Parathyroid adenoma (tissue), 2 donors: ENCODE data around the gene TOMM34.

Experiments used
- H2AFZ ChIP-seq: fragments of 300-600 bp; sonication (generic); one replicate; pipeline ENCODE4 v1.7.0; 2017; ENCODE audit warnings: antibody characterized with exemption, mild to moderate bottlenecking
- H3K27ac ChIP-seq: fragments of 300-600 bp; sonication (generic); one replicate; pipeline ENCODE4 v1.7.0; 2017
- H3K27me3 ChIP-seq: fragments of 300-600 bp; sonication (generic); one replicate; pipeline ENCODE4 v1.7.0; 2017; ENCODE audit warnings: low read length; ENCODE audit not compliant: control insufficient read depth, insufficient read depth
- H3K36me3 ChIP-seq: fragments of 300-600 bp; sonication (generic); one replicate; pipeline ENCODE4 v1.7.0; 2017; ENCODE audit warnings: low read length; ENCODE audit not compliant: control insufficient read depth, insufficient read depth
- H3K4me1 ChIP-seq: fragments of 300-600 bp; sonication (generic); one replicate; pipeline ENCODE4 v1.7.0; 2017; ENCODE audit warnings: control low read depth
- H3K4me2 ChIP-seq: fragments of 300-600 bp; sonication (generic); one replicate; pipeline ENCODE4 v1.7.0; 2017; ENCODE audit warnings: low read length
- H3K4me3 ChIP-seq: fragments of 300-600 bp; sonication (generic); one replicate; pipeline ENCODE4 v1.7.0; 2017; ENCODE audit warnings: low read depth, low read length
- H3K79me2 ChIP-seq: fragments of 300-600 bp; sonication (generic); one replicate; pipeline ENCODE4 v1.7.0; 2017; ENCODE audit warnings: control low read depth
- H3K9ac ChIP-seq: fragments of 300-600 bp; sonication (generic); one replicate; pipeline ENCODE4 v1.7.0; 2017; ENCODE audit warnings: mild to moderate bottlenecking
- H3K9me3 ChIP-seq: fragments of 300-600 bp; sonication (generic); one replicate; pipeline ENCODE4 v1.7.0; 2017; ENCODE audit warnings: low read length; ENCODE audit not compliant: control insufficient read depth
- CTCF ChIP-seq: fragments of 300-600 bp; sonication (generic); IDR thresholded peaks from one replicate; pipeline ENCODE4 v1.7.0; 2017; ENCODE audit warnings: antibody characterized with exemption, mild to moderate bottlenecking
- donor health status: primary hyperparathyroidism.

TOMM34 gene

GRCh38 chr20:44911264-44911921, 48.8 kb downstream of the TOMM34 start:
- Histone ChIP-seq H3K4me3 (no peak overlapping the region), H3K36me3 (no peaks in the 10 kb centered on the region), H3K4me1 (no peaks in the 10 kb centered on the region), H3K9ac (no peak overlapping the region), H3K9me3 (no peaks in the 10 kb centered on the region), H3K27me3 (no peaks in the 10 kb centered on the region), H3K4me2 (no peak overlapping the region), H2AFZ (peak overlapping the region; percentile 52), H3K79me2 (no peaks in the 10 kb centered on the region), H3K27ac (no peak overlapping the region)
- TF ChIP-seq CTCF, result peak; percentile 50

- H3K9ac ChIP-seq, result no peak overlapping the region
- TF ChIP-seq CTCF, result no peak
- H3K27ac ChIP-seq, result no peak overlapping the region
Observed at GRCh38 chr20:44910690-44911262, 49.4 kb downstream of the TOMM34 start.

GRCh38 chr20:44909872-44910689, 50.1 kb downstream of the TOMM34 start, which contains the start of gene PABPC1L:
PABPC1L (plus strand) TSS chr20:44910060; CDS start chr20:44910144, 84 bp downstream.
- H2AFZ ChIP-seq, result peak within 1 kb of the TSS; percentile 96
- TF ChIP-seq CTCF, result no peak
- H3K27me3 ChIP-seq, result no peaks in the 10 kb centered on the region
- H3K9me3 ChIP-seq, result no peaks in the 10 kb centered on the region
- no peak within 1 kb of the TSS for H3K27ac ChIP-seq
- H3K79me2 ChIP-seq, result no peaks in the 10 kb centered on the region
- H3K4me2 ChIP-seq, result peak within 1 kb of the TSS; percentile 60
- H3K36me3 ChIP-seq, result no peaks in the 10 kb centered on the region
- peak within 1 kb of the TSS; percentile 11 for H3K9ac ChIP-seq
- H3K4me1 ChIP-seq, result no peaks in the 10 kb centered on the region
- peak within 1 kb of the TSS; percentile 39 for H3K4me3 ChIP-seq

More at GRCh38 chr20:44910690-44911262, 49.4 kb downstream of the TOMM34 start:
- H3K79me2 ChIP-seq, result no peaks in the 10 kb centered on the region
- H3K4me2 ChIP-seq, result peak overlapping the region; percentile 60
- H3K36me3 ChIP-seq, result no peaks in the 10 kb centered on the region
- H3K27me3 ChIP-seq, result no peaks in the 10 kb centered on the region
- H2AFZ ChIP-seq, result peak overlapping the region; percentile 96
- H3K4me3 ChIP-seq, result no peak overlapping the region
- H3K9me3 ChIP-seq, result no peaks in the 10 kb centered on the region
- H3K4me1 ChIP-seq, result no peaks in the 10 kb centered on the region

GRCh38 chr20:44908987-44909871, 51.0 kb downstream of the TOMM34 start:
- Histone ChIP-seq H3K4me1 (no peaks in the 10 kb centered on the region), H2AFZ (peak overlapping the region; percentile 96), H3K27ac (no peak overlapping the region), H3K79me2 (no peaks in the 10 kb centered on the region), H3K36me3 (no peaks in the 10 kb centered on the region), H3K9ac (peak overlapping the region; percentile 11), H3K9me3 (no peaks in the 10 kb centered on the region), H3K4me2 (peak overlapping the region; percentile 60), H3K27me3 (no peaks in the 10 kb centered on the region), H3K4me3 (peak overlapping the region; percentile 39)
- TF ChIP-seq CTCF, result no peak
